Ovary (tissue), 9 donors: ENCODE measurements around the gene SIDT2. TPM values are rescaled to one million over a fixed set of nuclear protein-coding genes. Genes with fewer than 3 reads are reported as not detected.

Source experiments
- DNase-seq, 5 donors: peaks; one replicate each; pipeline ENCODE4 v3.0.0-alpha.2; 2019 to 2020
- H3K27ac ChIP-seq, 2 donors: fragments of 200-600 bp; one replicate each; pipeline versions ENCODE4 v1.5.1 to v1.8.0; 2019 to 2022
- H3K27me3 ChIP-seq: fragments of 200-600 bp; one replicate; pipeline ENCODE4 v1.8.0; 2022
- H3K36me3 ChIP-seq: fragments of 200-600 bp; sonication (generic); one replicate; pipeline ENCODE4 v1.5.1; 2019
- H3K4me1 ChIP-seq: one replicate; pipeline ENCODE4 v1.8.1; 2013; ENCODE audit warnings: mild to moderate bottlenecking, moderate library complexity; ENCODE audit not compliant: insufficient read depth
- H3K4me3 ChIP-seq: fragments of 200-600 bp; sonication (generic); one replicate; pipeline ENCODE4 v1.5.1; 2017
- H3K9me3 ChIP-seq, 2 donors: fragments of 200-600 bp in 1 of 2; sonication (generic) in 1 of 2; one replicate each; pipeline versions ENCODE4 v1.5.1 to v1.8.1; 2013 to 2019; ENCODE audit warnings: mild to moderate bottlenecking in 1 of 2, moderate library complexity in 1 of 2
- CTCF ChIP-seq, 3 donors: fragments of 450-650 bp in 2 of 3; fragments of 200-600 bp in 1 of 3; IDR thresholded peaks; one replicate each; pipeline versions ENCODE4 v1.5.1 to v1.8.0; 2016 to 2022; ENCODE audit warnings: antibody characterized with exemption in 3 of 3, mild to moderate bottlenecking in 1 of 3
- EP300 ChIP-seq: sonication (generic); formaldehyde crosslinking; IDR thresholded peaks from one replicate; pipeline ENCODE4 v1.6.1; 2017; ENCODE audit warnings: antibody characterized with exemption
- POLR2A ChIP-seq: fragments of 450-650 bp; IDR thresholded peaks from one replicate; pipeline ENCODE4 v1.6.1; 2017; ENCODE audit warnings: antibody characterized with exemption, mild to moderate bottlenecking, moderate library complexity
- WGBS, 3 donors: extraction: QIAGEN DNeasy Blood & Tissue Kit in 1 of 3; methylation state at CpG; one replicate each; pipeline versions ENCODE4 v1.1.5 to v1.1.7; 2013 to 2017; 5-methylcytosine and 5-hydroxymethylcytosine counted together
- intact Hi-C, 4 donors: fragments of 100-400 bp; cut with DNase I; formaldehyde crosslinking; loops; one replicate each; pipeline versions ENCODE4 v1.11.0 to v1.15.1; 2022 to 2023
- polyA plus RNA-seq, 2 donors: library from polyadenylated mRNA; stranded (reverse); fragments of 200-250 nt in 1 of 2; fragments of 350-450 nt in 1 of 2; fragmentation: Illumina TruSeq in 1 of 2; extraction: RNeasy Lipid Tissue Mini Kit (QIAGEN cat#74804) in 1 of 2; gene quantifications; one replicate each; pipeline ENCODE4 v1.2.3, GENCODE V29; 2013 to 2014
- total RNA-seq, 7 donors: library from RNA; depleted of rRNA in 2 of 7; stranded (reverse); fragments of >200 nt in 2 of 7; fragmentation: NEBNext Ultra II Directional in 3 of 7; extraction: Animal tissue kit (Norgen Biotek cat#: 25700) in 3 of 7; gene quantifications; one replicate each; pipeline versions ENCODE4 v1.1.0 to v1.2.4, GENCODE V29; 2016 to 2023
- donor health status: DM: no; HTN: no; CAD: no; lungs with moderate emphysema.
- donor health status: DM: no; HTN: no; CAD: no.
- donor health status: Bipolar disorder and iron deficiency.
- donor health status: DM: yes; HTN: yes; CAD: no.
- donor health status: DM: no; HTN: no; CAD: no.
- donor health status: DM: yes; HTN: yes; CAD: no.

Gene SIDT2
- total and polyA plus RNA-seq, 9 donors = 36.5 to 141 (median 73.7) TPM

DNA sequence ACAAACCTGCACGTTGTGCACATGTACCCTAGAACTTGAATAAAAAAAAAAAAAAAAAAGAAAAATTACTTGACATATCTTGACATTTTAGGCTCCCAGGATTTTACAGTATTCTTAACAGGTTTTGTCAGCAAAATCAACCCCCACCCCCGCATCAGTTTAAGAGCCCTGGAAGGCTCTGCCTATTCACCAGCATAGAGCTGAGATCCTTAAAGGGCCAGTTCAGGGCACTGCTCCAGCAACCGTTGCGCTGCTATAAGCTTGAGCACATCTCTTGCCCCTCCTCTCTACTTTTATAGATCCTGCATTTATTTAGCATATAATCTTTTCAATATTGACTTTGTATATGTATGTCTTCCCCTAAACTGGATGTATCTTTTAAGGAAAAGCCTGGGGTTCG lies 35.2 kb upstream of the SIDT2 start:
- Histone ChIP-seq H3K4me3 (peak overlapping the region; percentile 86), H3K27me3 (no peaks in the 10 kb centered on the region), H3K9me3 (no peaks in the 10 kb centered on the region), H3K27ac (peak overlapping the region in 1 of 2 donors; percentile 87), H3K4me1 (peaks cover 9% of the 10 kb centered on the region), H3K36me3 (no peaks in the 10 kb centered on the region)
- peak; percentile 38 to 69 (median 58) for DNase-seq
- WGBS, 3 donors = 1 to 4% (median 4%) methylated on average over 5 of the region's 5 CpGs
- intact Hi-C loops = no loop called here
- TF ChIP-seq POLR2A = no peak
- no peak for TF ChIP-seq CTCF (IDR thresholded peaks at IDR 0.05)
- no peak for TF ChIP-seq EP300

GRCh38 chr11:117143871-117144476 lies 34.6 kb upstream of the SIDT2 start, which contains the start of gene PAFAH1B2:
TSS of gene PAFAH1B2 (plus strand) at chr11:117144287. CDS start at chr11:117152448, 8,161 bp downstream.
- peak within 1 kb of the TSS; percentile 86 for H3K4me3 ChIP-seq
- peak within 1 kb of the TSS; percentile 52 to 87 for H3K27ac ChIP-seq
- intact Hi-C loops = no loop called here
- no peaks in the 10 kb centered on the region for H3K9me3 ChIP-seq
- WGBS, 3 donors = 0 to 1% (median 1%) methylated on average over 41 to 48 of the region's 48 CpGs
- H3K27me3 ChIP-seq = no peaks in the 10 kb centered on the region
- no peak for TF ChIP-seq POLR2A
- TF ChIP-seq CTCF (IDR thresholded peaks at IDR 0.05) = no peak
- no peak for TF ChIP-seq EP300
- no peaks in the 10 kb centered on the region for H3K36me3 ChIP-seq
- peaks cover 11% of the 10 kb centered on the region for H3K4me1 ChIP-seq
- DNase-seq = peak; percentile 96 to 97 (median 97)

DNA sequence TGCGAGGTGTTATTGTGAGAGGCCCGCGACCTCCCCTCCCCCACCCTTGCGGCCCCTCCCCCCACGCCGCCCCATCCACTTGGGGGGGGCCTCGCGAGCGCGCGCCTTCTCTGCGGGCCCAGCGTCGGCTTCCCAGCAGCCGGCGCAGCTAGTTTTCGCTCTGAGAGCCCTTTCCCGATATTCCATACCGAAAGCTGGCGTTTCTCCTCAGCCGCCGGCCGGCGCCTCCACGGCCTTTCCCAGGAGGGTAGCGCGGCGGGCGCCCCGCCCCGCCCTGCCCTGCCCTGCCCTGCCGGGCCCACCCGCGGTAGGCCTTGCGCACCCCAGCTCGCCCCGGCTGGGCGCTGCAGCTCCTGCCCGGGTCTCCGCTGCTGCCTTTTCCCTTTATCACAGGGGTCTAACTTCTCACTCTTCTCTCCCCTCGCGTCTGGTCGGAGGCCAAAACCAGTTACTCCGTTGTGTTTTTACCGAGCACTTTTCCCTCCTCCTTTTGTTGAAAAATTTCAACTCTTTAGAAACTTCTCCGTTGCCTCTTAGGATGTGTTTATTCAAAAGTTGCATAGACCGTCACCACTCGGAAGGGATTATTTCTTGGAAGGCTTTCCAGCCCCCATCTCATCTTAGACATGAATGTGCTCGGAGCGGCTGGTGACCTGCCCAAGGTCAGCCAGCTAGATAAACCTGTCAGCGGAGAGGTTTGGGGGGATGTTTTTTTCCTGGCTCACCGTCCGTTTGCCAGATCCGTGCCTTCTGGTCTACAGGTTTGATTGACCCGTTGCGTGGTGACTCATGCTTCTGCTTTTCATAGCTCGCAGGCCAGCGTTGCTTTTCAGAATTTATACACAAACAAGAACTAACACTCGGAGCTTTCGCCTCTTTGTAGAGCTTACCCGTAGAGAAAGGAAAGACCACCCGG lies 33.8 kb upstream of the SIDT2 start:
- 0 to 1% (median 0%) methylated on average over 62 of the region's 62 CpGs for WGBS, 3 donors
- no peak for TF ChIP-seq POLR2A
- TF ChIP-seq EP300 = no peak
- no peak for TF ChIP-seq CTCF (IDR thresholded peaks at IDR 0.05)
- Histone ChIP-seq H3K36me3 (no peaks in the 10 kb centered on the region), H3K27me3 (no peaks in the 10 kb centered on the region), H3K4me1 (peaks cover 11% of the 10 kb centered on the region), H3K27ac (peak overlapping the region; percentile 52 to 87), H3K4me3 (peak overlapping the region; percentile 86), H3K9me3 (no peaks in the 10 kb centered on the region)
- intact Hi-C loops = no loop called here
- DNase-seq = peak; percentile 51 to 67 (median 65)

DNA sequence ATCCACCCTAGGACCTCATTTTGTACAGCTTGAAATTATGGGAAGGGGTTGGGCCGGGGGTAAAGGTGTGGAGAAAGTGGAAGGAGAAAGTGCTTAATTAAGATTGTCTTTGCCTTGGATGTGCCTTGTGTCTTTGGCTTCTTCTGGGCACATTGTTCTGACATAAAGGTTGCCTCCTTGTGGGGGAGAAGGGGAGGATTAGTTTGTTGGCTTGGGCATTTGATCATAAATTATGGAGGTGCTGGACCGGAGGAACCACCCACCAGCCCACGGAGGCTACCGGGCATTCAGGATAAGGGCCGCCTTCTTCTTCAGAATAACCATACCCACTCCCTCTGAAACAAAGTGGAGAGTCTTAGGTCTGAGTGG lies 33.2 kb upstream of the SIDT2 start:
- Histone ChIP-seq H3K9me3 (no peaks in the 10 kb centered on the region), H3K36me3 (no peaks in the 10 kb centered on the region), H3K4me3 (peak overlapping the region; percentile 86), H3K27ac (peak overlapping the region in 1 of 2 donors; percentile 87), H3K27me3 (no peaks in the 10 kb centered on the region), H3K4me1 (peaks cover 11% of the 10 kb centered on the region)
- WGBS, 3 donors = 1 to 5% (median 3%) methylated on average over 5 of the region's 5 CpGs
- TF ChIP-seq CTCF (IDR thresholded peaks at IDR 0.05) (no peak), EP300 (no peak), POLR2A (no peak)
- intact Hi-C loops = no loop called here
- no peak for DNase-seq
